GM12878 (cell line): Measurements from ENCODE around the gene ARID5B. TPM values are rescaled to one million over a fixed set of nuclear protein-coding genes. Genes with fewer than 3 reads are reported as not detected.

ENCODE experiments used
- ATAC-seq: fragments of 200-7000 bp; cut with Tn5 transposase; 3 replicates; pipeline ENCODE4 v1.9.1; 2020; ENCODE audit warnings: mild to moderate bottlenecking, moderate library complexity
- BruUV-seq: library from RNA; stranded (reverse); fragments of 400-500 nt; replicated peaks from 2 replicates; lab custom pipeline; 2021; lab: Mats Ljungman, UMichigan
- CTCF ChIA-PET: fragments of 300-600 bp; sonication (Branson Sonifier 250); formaldehyde crosslinking; extraction: SDS; loops from one replicate; lab custom pipeline; 2021; ENCODE audit warnings: inconsistent platforms; lab: Yijun Ruan, JAX
- POLR2A ChIA-PET: fragments of 350-600 bp; formaldehyde crosslinking; extraction: SDS; loops from one replicate; lab custom pipeline; 2021; ENCODE audit warnings: inconsistent platforms; lab: Charles Lee
- RAD21 ChIA-PET: fragments of 300-600 bp; sonication (Branson Sonifier 250); formaldehyde crosslinking; loops from one replicate; lab custom pipeline; 2023; ENCODE audit warnings: antibody characterized with exemption; ENCODE audit not compliant: unreplicated experiment; lab: Charles Lee
- SMC1A ChIA-PET: fragments of 300-600 bp; sonication (Branson Sonifier 250); formaldehyde crosslinking; loops from one replicate; lab custom pipeline; 2023; ENCODE audit not compliant: unreplicated experiment, uncharacterized antibody; lab: Charles Lee
- DNase-seq: peaks from one replicate; pipeline ENCODE4 v3.0.0-alpha.2; 2011; ENCODE audit warnings: low read depth, low spot score
- FAIRE-seq: peaks from 3 replicates; lab custom pipeline; 2011; peaks lifted over from hg19 to GRCh38; lab: Jason Lieb, UNC
- H2AFZ ChIP-seq: 2 replicates; pipeline ENCODE4 v1.6.0; 2011; ENCODE audit warnings: low read depth, low read length, control low read depth; ENCODE audit not compliant: control insufficient read depth
- H3K27ac ChIP-seq: 2 replicates; pipeline ENCODE4 v1.5.1; 2011; ENCODE audit warnings: control low read depth; ENCODE audit not compliant: control insufficient read depth, insufficient read depth
- H3K27me3 ChIP-seq, 2 experiments: replicated peaks in 1 of 2; 2 replicates each; pipeline versions ENCODE4 v1.6.0 to v1.6.1; 2011; ENCODE audit warnings: low read length in 1 of 2; ENCODE audit not compliant: control insufficient read depth in 2 of 2, insufficient read depth in 2 of 2
- H3K36me3 ChIP-seq, 2 experiments: 2 replicates each; pipeline ENCODE4 v1.5.1; 2011; ENCODE audit warnings: low read length in 1 of 2; ENCODE audit not compliant: control insufficient read depth in 2 of 2, insufficient read depth in 2 of 2
- H3K4me1 ChIP-seq: 2 replicates; pipeline ENCODE4 v1.6.1; 2011; ENCODE audit warnings: mild to moderate bottlenecking, low read length, moderate library complexity, mixed read lengths; ENCODE audit not compliant: control insufficient read depth, insufficient read depth
- H3K4me2 ChIP-seq: 2 replicates; pipeline ENCODE4 v1.6.0; 2011; ENCODE audit warnings: control low read depth; ENCODE audit not compliant: control insufficient read depth, insufficient read depth
- H3K4me3 ChIP-seq: fragments of 200-600 bp; sonication (generic); 2 replicates; pipeline ENCODE4 v1.5.1; 2016
- H3K79me2 ChIP-seq: 2 replicates; pipeline ENCODE4 v1.6.0; 2011; ENCODE audit warnings: low read length; ENCODE audit not compliant: control insufficient read depth, insufficient read depth
- H3K9ac ChIP-seq: 2 replicates; pipeline ENCODE4 v1.8.0; 2011; ENCODE audit warnings: low read length, control low read depth, mixed read lengths; ENCODE audit not compliant: control insufficient read depth, insufficient read depth
- H3K9me3 ChIP-seq: replicated peaks from 3 replicates; pipeline ENCODE4 v1.5.1; 2011; ENCODE audit warnings: mild to moderate bottlenecking, low read length; ENCODE audit not compliant: control insufficient read depth, insufficient read depth
- H4K20me1 ChIP-seq: 2 replicates; pipeline ENCODE4 v1.6.0; 2011; ENCODE audit not compliant: control insufficient read depth, insufficient read depth
- BHLHE40 ChIP-seq, 2 experiments: fragments of 450-650 bp in 1 of 2; IDR thresholded peaks; 2 replicates each; pipeline ENCODE4 v1.6.1; 2011 to 2017; ENCODE audit warnings: low read depth in 2 of 2, borderline replicate concordance in 1 of 2, improper control_type of control experiment in 1 of 2, low read length in 1 of 2, mild to moderate bottlenecking in 1 of 2
- E2F8 ChIP-seq: fragments of 450-650 bp; IDR thresholded peaks from 2 replicates; pipeline ENCODE4 v1.6.1; 2018; ENCODE audit warnings: mild to moderate bottlenecking, low read depth, moderate library complexity; ENCODE audit not compliant: partially characterized antibody
- FOXK2 ChIP-seq: fragments of 450-650 bp; IDR thresholded peaks from 2 replicates; pipeline ENCODE4 v1.6.1; 2017; ENCODE audit warnings: mild to moderate bottlenecking, moderate library complexity
- HSF1 ChIP-seq: fragments of 150-350 bp; IDR thresholded peaks from 2 replicates; pipeline ENCODE4 v1.6.1; 2014; ENCODE audit warnings: mild to moderate bottlenecking, low read depth, low read length
- IRF3 ChIP-seq: fragments of 450-650 bp; IDR thresholded peaks from 2 replicates; pipeline ENCODE4 v1.6.1; 2014; ENCODE audit warnings: mild to moderate bottlenecking
- IRF4 ChIP-seq: IDR thresholded peaks from 2 replicates; pipeline ENCODE4 v1.6.1; 2011; ENCODE audit warnings: low read depth, low read length
- RUNX3 ChIP-seq: IDR thresholded peaks from 2 replicates; pipeline ENCODE4 v1.6.1; 2012; ENCODE audit warnings: low read length, inconsistent platforms
- SIX5 ChIP-seq: IDR thresholded peaks from 2 replicates; pipeline ENCODE4 v1.6.1; 2011; ENCODE audit warnings: mild to moderate bottlenecking, low read depth, low read length, moderate library complexity; ENCODE audit not compliant: severe bottlenecking
- SP1 ChIP-seq: IDR thresholded peaks from one replicate; pipeline ENCODE4 v1.6.1; 2011; ENCODE audit warnings: low read depth, low read length
- TARDBP ChIP-seq: IDR thresholded peaks from 2 replicates; pipeline ENCODE4 v1.6.1; 2016; ENCODE audit warnings: borderline replicate concordance
- ZNF384 ChIP-seq: IDR thresholded peaks from 2 replicates; pipeline ENCODE4 v1.6.1; 2012; ENCODE audit warnings: low read depth, mild to moderate bottlenecking, low read length, improper control_type of control experiment, borderline replicate concordance
- WGBS: methylation state at CpG from one replicate; pipeline ENCODE4 v1.1.6; 2016; ENCODE audit warnings: low lambda C conversion rate; ENCODE audit not compliant: insufficient replicate concordance, insufficient coverage; ENCODE audit errors: missing lambda C conversion rate; 5-methylcytosine and 5-hydroxymethylcytosine counted together
- in situ Hi-C: fragments of 300-500 bp; cut with MboI; formaldehyde crosslinking; loops from 9 replicates; pipeline ENCODE4 v1.14.3; 2018; ENCODE audit warnings: mixed read lengths
- intact Hi-C: fragments of 100-400 bp; cut with micrococcal nuclease; formaldehyde crosslinking; loops from one replicate; pipeline ENCODE4 v1.14.2; 2022; ENCODE audit not compliant: unreplicated experiment
- polyA plus RNA-seq, 11 experiments: library from polyadenylated mRNA; depleted of rRNA in 4 of 11; unstranded in 6 of 11; stranded (reverse) in 5 of 11; fragments of >200 nt; fragmentation: Nextera tagmentation in 4 of 11; fragmentation: Illumina TruSeq in 1 of 11; extraction: Ambion mirVana in 4 of 11; extraction: Trizol in 1 of 11; gene quantifications; 1 replicate in 1 of 11; 2 replicates in 10 of 11; pipeline versions ENCODE4 v1.2.1 to v1.2.3, GENCODE V29; 2011 to 2016; ENCODE audit warnings: inconsistent platforms in 2 of 11, missing spikeins in 2 of 11, low read depth in 1 of 11
- total RNA-seq, 4 experiments: library from RNA; depleted of rRNA in 3 of 4; stranded (reverse); fragments of >200 nt in 3 of 4; fragmentation: Illumina TruSeq in 1 of 4; extraction: Trizol in 1 of 4; gene quantifications; 2 replicates each; pipeline versions ENCODE4 v1.2.1 to v1.2.3, GENCODE V29; 2013 to 2021

The ARID5B gene
- total and polyA plus RNA-seq, 10 of the 15 experiments (the other 5 are each of a cell fraction or from before 2014, with no cell fraction given): 2.7 to 8.5 (median 6.1) TPM

GRCh38 chr10:62011558-62011957 is 110.1 kb downstream of the ARID5B start:
- Histone ChIP-seq H3K79me2 (peaks cover 1% of the 10 kb centered on the region), H3K27me3 (no peaks in the 10 kb centered on the region), H3K9me3 (no peaks in the 10 kb centered on the region), H2AFZ (no peak overlapping the region), H3K4me3 (no peak overlapping the region), H3K4me1 (peaks cover 5% of the 10 kb centered on the region), H3K36me3 (peaks cover 2 to 9% of the 10 kb centered on the region in 2 experiments; a peak in 2 of 4 replicates), H3K4me2 (no peak overlapping the region), H3K9ac (no peak overlapping the region), H3K27ac (no peak overlapping the region), H4K20me1 (no peaks in the 10 kb centered on the region)
- intact Hi-C loops (no loop called here), in situ Hi-C loops (no loop called here)
- ChIA-PET POLR2A (interaction anchor here (0.7 kb wide), 1 partner anchor 1133 kb away, joined by 3 read pairs; no protein-coding TSS in a partner anchor), SMC1A (interaction anchor here (0.6 to 1.9 kb wide), 4 partner anchors 9 to 827 kb away, joined by 3 to 5 read pairs (median 3); no protein-coding TSS in a partner anchor), CTCF (interaction anchor here (0.7 kb wide), 1 partner anchor 26 kb away, joined by 3 read pairs; no protein-coding TSS in a partner anchor), RAD21 (no interaction called here)
- 33% methylated on average over 5 of the region's 5 CpGs for WGBS
- FAIRE-seq: no peak
- TF ChIP-seq ZNF384 (no peak), IRF4 (no peak), E2F8 (no peak), IRF3 (no peak), SP1 (no peak), FOXK2 (no peak), BHLHE40 (IDR thresholded peaks at IDR 0.05; ENCODE audit: borderline replicate concordance in 1 of 2, low read depth in 2 of 2, low read length in 1 of 2) (peak in 1 of 2 experiments; percentile 38; a peak in 1 of 4 replicates), TARDBP (no peak), RUNX3 (peak; percentile 21; the same call in 1 of the 2 replicates), HSF1 (no peak), SIX5 (no peak)
- DNase-seq: no peak
- ATAC-seq: peak; percentile 37; the same call in 2 of the 3 replicates
- no TSS peak for BruUV-seq
